ENCODE measurements around the gene CHCHD4.

CHCHD4 gene

DNA sequence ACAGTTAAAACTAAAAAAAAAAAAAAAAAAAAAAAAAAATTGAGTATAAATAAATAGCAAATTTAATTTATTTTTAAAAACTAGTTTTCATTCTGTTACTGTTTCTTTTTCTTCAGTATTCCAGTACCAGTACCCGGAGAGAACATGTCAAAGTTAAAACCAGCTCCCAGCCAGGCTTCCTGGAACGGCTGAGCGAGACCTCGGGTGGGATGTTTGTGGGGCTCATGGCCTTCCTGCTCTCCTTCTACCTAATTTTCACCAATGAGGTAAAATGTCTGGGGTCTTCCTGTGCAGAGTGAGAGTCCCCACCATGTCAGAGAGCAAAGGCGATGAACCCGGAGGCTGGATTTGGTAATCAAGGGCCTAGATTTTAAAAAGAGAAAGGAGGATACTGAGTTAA, 4.6 kb upstream of the CHCHD4 start:
- Histone ChIP-seq H4K20me1 (ENCODE audit: insufficient read depth, low read length) (peaks cover 42% of the 10 kb centered on the region), H3K9me3 (ENCODE audit: insufficient read depth, low read length, severe bottlenecking) (no peaks in the 10 kb centered on the region), H3K4me3 (ENCODE audit: low read depth in 1 of 2, low read length in 2 of 2) (no peak overlapping the region), H2AFZ (ENCODE audit: low read depth, low read length) (no peak overlapping the region), H3K9ac (ENCODE audit: low read depth, low read length) (no peak overlapping the region), H3K27me3 (ENCODE audit: insufficient read depth, low read length, poor library complexity) (no peaks in the 10 kb centered on the region), H3K36me3 (ENCODE audit: insufficient read depth, low read length) (peaks cover 69% of the 10 kb centered on the region), H3K4me2 (ENCODE audit: insufficient read depth, low read length) (no peak overlapping the region), H3K4me1 (ENCODE audit: insufficient read depth, low read length) (peaks cover 20% of the 10 kb centered on the region), H3K79me2 (ENCODE audit: insufficient read depth, low read length) (peaks cover 44% of the 10 kb centered on the region), H3K27ac (ENCODE audit: low read length) (no peak overlapping the region)
- ATAC-seq (ENCODE audit: insufficient read depth, low read depth) (no peak), DNase-seq (no peak)
- TF ChIP-seq EZH2 (IDR thresholded peaks at IDR 0.05; ENCODE audit: borderline replicate concordance, low read depth, low read length, severe bottlenecking) = no peak
- TF ChIP-seq, protein P1, sequence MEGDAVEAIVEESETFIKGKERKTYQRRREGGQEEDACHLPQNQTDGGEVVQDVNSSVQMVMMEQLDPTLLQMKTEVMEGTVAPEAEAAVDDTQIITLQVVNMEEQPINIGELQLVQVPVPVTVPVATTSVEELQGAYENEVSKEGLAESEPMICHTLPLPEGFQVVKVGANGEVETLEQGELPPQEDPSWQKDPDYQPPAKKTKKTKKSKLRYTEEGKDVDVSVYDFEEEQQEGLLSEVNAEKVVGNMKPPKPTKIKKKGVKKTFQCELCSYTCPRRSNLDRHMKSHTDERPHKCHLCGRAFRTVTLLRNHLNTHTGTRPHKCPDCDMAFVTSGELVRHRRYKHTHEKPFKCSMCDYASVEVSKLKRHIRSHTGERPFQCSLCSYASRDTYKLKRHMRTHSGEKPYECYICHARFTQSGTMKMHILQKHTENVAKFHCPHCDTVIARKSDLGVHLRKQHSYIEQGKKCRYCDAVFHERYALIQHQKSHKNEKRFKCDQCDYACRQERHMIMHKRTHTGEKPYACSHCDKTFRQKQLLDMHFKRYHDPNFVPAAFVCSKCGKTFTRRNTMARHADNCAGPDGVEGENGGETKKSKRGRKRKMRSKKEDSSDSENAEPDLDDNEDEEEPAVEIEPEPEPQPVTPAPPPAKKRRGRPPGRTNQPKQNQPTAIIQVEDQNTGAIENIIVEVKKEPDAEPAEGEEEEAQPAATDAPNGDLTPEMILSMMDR (IDR thresholded peaks at IDR 0.05; ENCODE audit: borderline replicate concordance, extremely low read depth, low read length, poor library complexity, severe bottlenecking) = no peak

DNA sequence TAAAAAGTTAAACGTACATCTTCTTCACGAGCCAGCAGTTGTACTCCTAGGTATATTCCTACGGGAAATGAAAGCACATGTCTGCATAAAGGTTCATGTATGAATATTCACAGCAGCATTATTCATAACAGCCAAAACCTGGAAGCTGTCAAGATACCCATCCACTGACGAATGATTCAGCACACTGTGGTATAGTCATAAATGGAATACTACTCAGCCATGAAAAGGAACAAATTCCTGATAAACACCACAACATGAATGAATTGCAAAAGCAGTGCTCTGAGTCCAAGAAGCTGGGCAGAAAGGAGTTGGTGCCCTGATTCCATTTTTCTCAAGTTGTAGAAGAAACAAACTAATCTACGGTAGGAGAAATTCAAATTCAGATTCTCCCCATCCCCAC, 4.1 kb upstream of the CHCHD4 start:
- H3K27ac ChIP-seq (ENCODE audit: low read length) = no peak overlapping the region
- peaks cover 50% of the 10 kb centered on the region for H3K79me2 ChIP-seq (ENCODE audit: insufficient read depth, low read length)
- peaks cover 42% of the 10 kb centered on the region for H4K20me1 ChIP-seq (ENCODE audit: insufficient read depth, low read length)
- ATAC-seq (ENCODE audit: insufficient read depth, low read depth) (no peak), DNase-seq (no peak)
- no peaks in the 10 kb centered on the region for H3K9me3 ChIP-seq (ENCODE audit: insufficient read depth, low read length, severe bottlenecking)
- TF ChIP-seq, protein P1 (IDR thresholded peaks at IDR 0.05; ENCODE audit: borderline replicate concordance, extremely low read depth, low read length, poor library complexity, severe bottlenecking) = no peak
- TF ChIP-seq EZH2 (IDR thresholded peaks at IDR 0.05; ENCODE audit: borderline replicate concordance, low read depth, low read length, severe bottlenecking) = no peak
- no peak overlapping the region for H3K9ac ChIP-seq (ENCODE audit: low read depth, low read length)
- H2AFZ ChIP-seq (ENCODE audit: low read depth, low read length) = no peak overlapping the region
- H3K36me3 ChIP-seq (ENCODE audit: insufficient read depth, low read length) = peaks cover 63% of the 10 kb centered on the region
- peaks cover 22% of the 10 kb centered on the region for H3K4me1 ChIP-seq (ENCODE audit: insufficient read depth, low read length)
- H3K4me2 ChIP-seq (ENCODE audit: insufficient read depth, low read length) = no peak overlapping the region
- no peaks in the 10 kb centered on the region for H3K27me3 ChIP-seq (ENCODE audit: insufficient read depth, low read length, poor library complexity)
- H3K4me3 ChIP-seq (ENCODE audit: low read depth in 1 of 2, low read length in 2 of 2) = no peak overlapping the region

DNA sequence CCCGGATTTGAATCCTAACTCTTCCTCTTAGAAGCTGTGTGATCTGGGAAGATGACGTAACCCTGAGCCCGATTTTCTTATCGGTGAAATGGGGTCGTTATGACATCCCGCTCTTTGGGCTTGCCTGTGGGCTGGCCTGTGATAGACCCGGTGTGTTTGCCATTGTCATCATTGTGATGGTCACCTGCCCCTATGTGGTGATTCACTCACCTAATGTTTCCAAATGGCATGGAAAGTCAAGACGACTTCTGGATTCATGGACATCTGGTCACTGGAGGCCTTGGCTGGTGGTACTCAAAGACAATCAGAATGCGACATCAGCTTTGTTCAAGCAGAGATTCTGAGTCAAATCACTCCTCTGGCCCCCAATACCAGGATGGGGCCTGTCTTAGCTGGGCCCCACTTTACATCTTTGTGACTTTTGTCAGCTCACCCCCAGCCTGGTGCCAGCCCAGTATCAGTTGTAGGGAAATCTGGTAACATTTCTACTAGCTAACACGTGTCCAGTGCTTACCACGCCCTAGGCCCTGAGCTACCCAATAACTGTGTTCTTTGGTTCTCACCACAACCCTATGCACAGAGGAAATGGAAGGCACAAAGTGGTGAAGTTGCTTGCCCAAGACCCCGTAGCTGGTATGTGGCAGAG, 3.0 kb upstream of the CHCHD4 start:
- peaks cover 61% of the 10 kb centered on the region for H3K79me2 ChIP-seq (ENCODE audit: insufficient read depth, low read length)
- H3K27ac ChIP-seq (ENCODE audit: low read length) = no peak overlapping the region
- H3K4me3 ChIP-seq (ENCODE audit: low read depth in 1 of 2, low read length in 2 of 2) = no peak overlapping the region
- peak overlapping the region; percentile 92; the same call in 1 of the 2 replicates for H3K4me2 ChIP-seq (ENCODE audit: insufficient read depth, low read length)
- H3K4me1 ChIP-seq (ENCODE audit: insufficient read depth, low read length) = peaks cover 32% of the 10 kb centered on the region
- peaks cover 52% of the 10 kb centered on the region for H3K36me3 ChIP-seq (ENCODE audit: insufficient read depth, low read length)
- no peak overlapping the region for H3K9ac ChIP-seq (ENCODE audit: low read depth, low read length)
- peaks cover 42% of the 10 kb centered on the region for H4K20me1 ChIP-seq (ENCODE audit: insufficient read depth, low read length)
- DNase-seq (no peak), ATAC-seq (ENCODE audit: insufficient read depth, low read depth) (no peak)
- no peaks in the 10 kb centered on the region for H3K27me3 ChIP-seq (ENCODE audit: insufficient read depth, low read length, poor library complexity)
- H2AFZ ChIP-seq (ENCODE audit: low read depth, low read length) = no peak overlapping the region
- TF ChIP-seq, protein P1 (IDR thresholded peaks at IDR 0.05; ENCODE audit: borderline replicate concordance, extremely low read depth, low read length, poor library complexity, severe bottlenecking) = no peak
- no peak for TF ChIP-seq EZH2 (IDR thresholded peaks at IDR 0.05; ENCODE audit: borderline replicate concordance, low read depth, low read length, severe bottlenecking)
- no peaks in the 10 kb centered on the region for H3K9me3 ChIP-seq (ENCODE audit: insufficient read depth, low read length, severe bottlenecking)

Data from DND-41 (cell line).